H1 (cell line): ENCODE data around the gene LRRC4C. TPM values are rescaled to one million over a fixed set of nuclear protein-coding genes. Genes with fewer than 3 reads are reported as not detected.

Source experiments
- CTCF ChIA-PET: fragments of 300-600 bp; sonication (Branson Sonifier 250); formaldehyde crosslinking; loops from one replicate; lab custom pipeline; 2021; ENCODE audit not compliant: partially characterized antibody; lab: Charles Lee
- POLR2A ChIA-PET: fragments of 300-600 bp; sonication (Branson Sonifier 250); formaldehyde crosslinking; loops from one replicate; lab custom pipeline; 2021; ENCODE audit warnings: inconsistent platforms; ENCODE audit not compliant: partially characterized antibody; lab: Charles Lee
- DNase-seq, 2 experiments: peaks; one replicate each; pipeline versions ENCODE4 v3.0.0 to v3.0.0-alpha.2; 2010 to 2022; ENCODE audit warnings: low spot score in 2 of 2, low read depth in 1 of 2, mixed read lengths in 1 of 2
- FAIRE-seq: peaks from 2 replicates; lab custom pipeline; 2011; peaks lifted over from hg19 to GRCh38; lab: Jason Lieb, UNC
- H2AFZ ChIP-seq: 2 replicates; pipeline ENCODE4 v1.8.1; 2012; ENCODE audit warnings: low read length, inconsistent platforms
- H2AK5ac ChIP-seq: 2 replicates; pipeline ENCODE4 v1.6.1; 2013; ENCODE audit warnings: low read depth, low read length
- H2BK120ac ChIP-seq: replicated peaks from 2 replicates; pipeline ENCODE3; 2013; ENCODE audit warnings: low read depth, low read length, inconsistent platforms
- H2BK12ac ChIP-seq: 2 replicates; pipeline ENCODE4 v1.6.1; 2013; ENCODE audit warnings: low read depth, low read length
- H2BK15ac ChIP-seq: 2 replicates; pipeline ENCODE4 v1.6.1; 2013; ENCODE audit warnings: low read length
- H2BK20ac ChIP-seq: 2 replicates; pipeline ENCODE4 v1.6.1; 2013; ENCODE audit warnings: low read length
- H2BK5ac ChIP-seq: 2 replicates; pipeline ENCODE4 v1.6.1; 2013; ENCODE audit warnings: low read depth, low read length
- H3K14ac ChIP-seq: 2 replicates; pipeline ENCODE4 v1.6.1; 2013; ENCODE audit warnings: inconsistent platforms; ENCODE audit not compliant: insufficient read length
- H3K18ac ChIP-seq: 2 replicates; pipeline ENCODE4 v1.6.1; 2013; ENCODE audit warnings: low read length; ENCODE audit errors: extremely low read depth
- H3K23ac ChIP-seq: 2 replicates; pipeline ENCODE4 v1.6.1; 2013; ENCODE audit warnings: inconsistent platforms; ENCODE audit not compliant: insufficient read length
- H3K23me2 ChIP-seq: 2 replicates; pipeline ENCODE4 v1.6.1; 2013; ENCODE audit warnings: low read depth, low read length
- H3K27ac ChIP-seq: 2 replicates; pipeline ENCODE4 v1.6.1; 2011; ENCODE audit warnings: low read depth, low read length, inconsistent platforms
- H3K27me3 ChIP-seq, 4 experiments: replicated peaks in 1 of 4; 1 replicate in 1 of 4; 2 replicates in 3 of 4; pipeline versions ENCODE4 v1.6.1 to v1.8.1; 2011 to 2013; ENCODE audit warnings: low read length in 3 of 4, mild to moderate bottlenecking in 3 of 4, inconsistent platforms in 2 of 4, mixed read lengths in 2 of 4, moderate library complexity in 1 of 4; ENCODE audit not compliant: control insufficient read depth in 3 of 4, insufficient read depth in 3 of 4; ENCODE audit errors: extremely low read depth in 1 of 4
- H3K36me3 ChIP-seq, 4 experiments: 2 replicates each; pipeline versions ENCODE4 v1.6.1 to v1.8.1; 2011 to 2013; ENCODE audit warnings: mild to moderate bottlenecking in 4 of 4, low read length in 3 of 4, moderate library complexity in 2 of 4, control low read depth in 1 of 4, inconsistent platforms in 1 of 4; ENCODE audit not compliant: insufficient read depth in 4 of 4, control insufficient read depth in 2 of 4
- H3K4ac ChIP-seq: replicated peaks from 2 replicates; pipeline ENCODE3; 2013; ENCODE audit warnings: low read length, low read depth, mixed read lengths, inconsistent platforms; ENCODE audit not compliant: insufficient read length
- H3K4me1 ChIP-seq, 4 experiments: replicated peaks in 1 of 4; 1 replicate in 1 of 4; 2 replicates in 3 of 4; pipeline versions ENCODE4 v1.6.1 to v1.8.1; 2011 to 2013; ENCODE audit warnings: low read length in 3 of 4, inconsistent platforms in 2 of 4, mixed read lengths in 1 of 4; ENCODE audit not compliant: insufficient read depth in 4 of 4, control insufficient read depth in 3 of 4
- H3K4me2 ChIP-seq, 2 experiments: 2 replicates each; pipeline versions ENCODE4 v1.6.1 to v1.8.1; 2011 to 2013; ENCODE audit warnings: low read depth in 2 of 2, low read length in 2 of 2, control low read depth in 1 of 2, inconsistent platforms in 1 of 2, mild to moderate bottlenecking in 1 of 2; ENCODE audit not compliant: insufficient read depth in 1 of 2
- H3K4me3 ChIP-seq, 4 experiments: fragments of 200-600, 300-600 bp in 1 of 4; sonication (generic), shearing (Covaris generic), sonication (Bioruptor Twin) in 1 of 4; 2 replicates each; pipeline versions ENCODE4 v1.5.1 to v1.8.1; 2011 to 2016; ENCODE audit warnings: low read length in 4 of 4, low read depth in 3 of 4, control low read depth in 2 of 4, inconsistent platforms in 2 of 4, mild to moderate bottlenecking in 2 of 4, mixed read lengths in 1 of 4, moderate library complexity in 1 of 4; ENCODE audit not compliant: insufficient read depth in 2 of 4; ENCODE audit errors: extremely low read depth in 1 of 4
- H3K56ac ChIP-seq: replicated peaks from 2 replicates; pipeline ENCODE3; 2013; ENCODE audit warnings: low read depth, mild to moderate bottlenecking, mixed read lengths, low read length, inconsistent platforms; ENCODE audit not compliant: insufficient read length
- H3K79me1 ChIP-seq: 2 replicates; pipeline ENCODE4 v1.6.1; 2013; ENCODE audit warnings: low read depth, low read length, control low read depth
- H3K79me2 ChIP-seq, 2 experiments: 2 replicates each; pipeline versions ENCODE4 v1.6.1 to v1.8.1; 2012 to 2013; ENCODE audit warnings: low read length in 2 of 2, mild to moderate bottlenecking in 2 of 2, inconsistent platforms in 1 of 2; ENCODE audit not compliant: insufficient read depth in 2 of 2, control insufficient read depth in 1 of 2
- H3K9ac ChIP-seq, 4 experiments: replicated peaks in 1 of 4; 1 replicate in 1 of 4; 2 replicates in 3 of 4; pipeline versions ENCODE4 v1.6.1 to v1.8.1; 2011 to 2013; ENCODE audit warnings: low read depth in 3 of 4, low read length in 3 of 4, control low read depth in 2 of 4, mild to moderate bottlenecking in 2 of 4, moderate library complexity in 2 of 4, inconsistent platforms in 1 of 4; ENCODE audit errors: extremely low read depth in 1 of 4
- H3K9me3 ChIP-seq, 2 experiments: 2 replicates each; pipeline versions ENCODE4 v1.6.1 to v1.8.1; 2012 to 2013; ENCODE audit warnings: mild to moderate bottlenecking in 2 of 2, moderate library complexity in 2 of 2, control low read depth in 1 of 2, inconsistent platforms in 1 of 2, low read depth in 1 of 2, low read length in 1 of 2, mixed read lengths in 1 of 2; ENCODE audit not compliant: insufficient read depth in 2 of 2
- H4K20me1 ChIP-seq, 2 experiments: replicated peaks in 1 of 2; 2 replicates each; pipeline versions ENCODE3 to v1.8.1; 2011 to 2013; ENCODE audit warnings: inconsistent platforms in 2 of 2, low read length in 2 of 2, mild to moderate bottlenecking in 1 of 2; ENCODE audit not compliant: insufficient read depth in 2 of 2, control insufficient read depth in 1 of 2
- H4K5ac ChIP-seq: 2 replicates; pipeline ENCODE4 v1.6.1; 2013; ENCODE audit warnings: low read length, low read depth, mixed read lengths, inconsistent platforms; ENCODE audit not compliant: insufficient read length
- H4K8ac ChIP-seq: 2 replicates; pipeline ENCODE4 v1.8.0; 2013; ENCODE audit warnings: mild to moderate bottlenecking, moderate library complexity, low read length, inconsistent platforms; ENCODE audit not compliant: insufficient read depth; ENCODE audit errors: extremely low read depth
- H4K91ac ChIP-seq: replicated peaks from 2 replicates; pipeline ENCODE3; 2013; ENCODE audit warnings: low read length, mixed read lengths, inconsistent platforms; ENCODE audit not compliant: insufficient read length
- ATF3 ChIP-seq: IDR thresholded peaks from 2 replicates; pipeline ENCODE4 v1.6.1; 2011; ENCODE audit warnings: low read depth, mild to moderate bottlenecking, low read length; ENCODE audit not compliant: insufficient read depth
- BRCA1 ChIP-seq: IDR thresholded peaks from 2 replicates; pipeline ENCODE4 v1.6.1; 2012; ENCODE audit warnings: low read depth, low read length, improper control_type of control experiment
- CREB1 ChIP-seq: IDR thresholded peaks from 2 replicates; pipeline ENCODE4 v1.6.1; 2012; ENCODE audit warnings: inconsistent platforms
- EP300 ChIP-seq, 2 experiments: IDR thresholded peaks; 1 replicate in 1 of 2; 2 replicates in 1 of 2; pipeline ENCODE4 v1.6.1; 2011 to 2012; ENCODE audit warnings: low read depth in 2 of 2, low read length in 2 of 2, mild to moderate bottlenecking in 2 of 2, borderline replicate concordance in 1 of 2, inconsistent platforms in 1 of 2, moderate library complexity in 1 of 2
- JUND ChIP-seq: IDR thresholded peaks from 2 replicates; pipeline ENCODE4 v1.6.1; 2011; ENCODE audit warnings: mild to moderate bottlenecking, improper control_type of control experiment, low read length
- NRF1 ChIP-seq: IDR thresholded peaks from 2 replicates; pipeline ENCODE4 v1.6.1; 2011; ENCODE audit warnings: mild to moderate bottlenecking, low read depth, low read length, improper control_type of control experiment
- SUZ12 ChIP-seq: fragments of 200-600 bp; sonication (generic); IDR thresholded peaks from 2 replicates; pipeline ENCODE4 v1.6.1; 2012; ENCODE audit warnings: mild to moderate bottlenecking, inconsistent platforms, low read length, moderate library complexity, mixed read lengths
- USF2 ChIP-seq: IDR thresholded peaks from 2 replicates; pipeline ENCODE4 v1.6.1; 2011; ENCODE audit warnings: low read length, improper control_type of control experiment
- polyA plus RNA-seq, 7 experiments: library from polyadenylated mRNA; depleted of rRNA in 3 of 7; stranded (reverse) in 5 of 7; unstranded in 2 of 7; fragments of >200 nt in 5 of 7; fragments of 200-250 nt in 2 of 7; gene quantifications; 1 replicate in 5 of 7; 2 replicates in 1 of 7; 4 replicates in 1 of 7; pipeline versions ENCODE4 v1.2.1 to v1.2.3, GENCODE V29; 2011 to 2013; ENCODE audit warnings: missing spikeins in 2 of 7, mixed read lengths in 2 of 7
- total RNA-seq: library from RNA; stranded (reverse); fragmentation: NEBNext Ultra II Directional; extraction: Animal tissue kit (Norgen Biotek cat#: 25700); gene quantifications from 2 replicates; pipeline ENCODE4 v1.2.1, GENCODE V29; 2021

LRRC4C gene
- total and polyA plus RNA-seq, 2 of the 8 experiments (the other 6 are each of a cell fraction or from before 2014, with no cell fraction given), result 0.23 to 2.2 TPM

- ChIA-PET CTCF (interaction anchor here (0.7 to 1.1 kb wide), 2 partner anchors 14 to 15 kb away, joined by 3 read pairs; no protein-coding TSS in a partner anchor), POLR2A (no interaction called here)
- Histone ChIP-seq H3K4ac (no peak overlapping the region), H3K9me3 (no peaks in the 10 kb centered on the region), H4K91ac (no peak overlapping the region), H3K4me3 (no peak overlapping the region), H2BK5ac (no peak overlapping the region), H3K36me3 (no peaks in the 10 kb centered on the region), H3K79me1 (no peaks in the 10 kb centered on the region), H3K9ac (no peak overlapping the region), H2BK20ac (no peak overlapping the region), H2AK5ac (no peak overlapping the region), H4K20me1 (no peaks in the 10 kb centered on the region), H2AFZ (no peak overlapping the region), H3K4me1 (0 out of 7 replicates have a peak, but pooled peaks cover 0 to 3% (median 0%) of the 10 kb centered on the region in 4 experiments), H3K27ac (no peak overlapping the region), H2BK15ac (no peak overlapping the region), H3K14ac (no peak overlapping the region), H3K23me2 (no peaks in the 10 kb centered on the region), H3K4me2 (no peak overlapping the region), H3K18ac (no peak overlapping the region), H3K23ac (no peak overlapping the region), H3K27me3 (no peaks in the 10 kb centered on the region), H2BK12ac (no peak overlapping the region), H4K8ac (no peak overlapping the region), H4K5ac (no peak overlapping the region), H3K79me2 (no peaks in the 10 kb centered on the region), H3K56ac (no peak overlapping the region), H2BK120ac (no peak overlapping the region)
- DNase-seq (no peak), FAIRE-seq (no peak)
- no peak for TF ChIP-seq USF2
- TF ChIP-seq JUND, result no peak
- no peak for TF ChIP-seq BRCA1
- TF ChIP-seq EP300 (IDR thresholded peaks at IDR 0.05; ENCODE audit: borderline replicate concordance in 1 of 2, low read depth in 2 of 2, low read length in 2 of 2), result no peak
- TF ChIP-seq ATF3, result no peak
- TF ChIP-seq NRF1, result no peak
- no peak for TF ChIP-seq CREB1
- TF ChIP-seq SUZ12, result no peak
Measured at GRCh38 chr11:41446566-41446965, 12.9 kb downstream of the LRRC4C start.
